ENCODE measurements around the gene TPO.
"Not testable (repeated sequence)": the region's sequence is repeated elsewhere in the genome, so short reads cannot be mapped to it uniquely, and the experiment has no call there.

The TPO gene

GRCh38 chr2:1413156-1413710 is at the start of gene TPO:
Gene TPO (plus strand): TSS chr2:1413463. CDS start chr2:1414409, 946 bp downstream.
- Histone ChIP-seq H3K4me1 (ENCODE audit: insufficient read depth, low read length) (no peaks in the 10 kb centered on the region), H3K36me3 (ENCODE audit: insufficient read depth, low read length) (no peaks in the 10 kb centered on the region), H3K9ac (ENCODE audit: low read depth, low read length) (no peak within 1 kb of the TSS), H3K9me3 (ENCODE audit: control insufficient read depth, insufficient read depth, low read length) (no peaks in the 10 kb centered on the region)

DNA sequence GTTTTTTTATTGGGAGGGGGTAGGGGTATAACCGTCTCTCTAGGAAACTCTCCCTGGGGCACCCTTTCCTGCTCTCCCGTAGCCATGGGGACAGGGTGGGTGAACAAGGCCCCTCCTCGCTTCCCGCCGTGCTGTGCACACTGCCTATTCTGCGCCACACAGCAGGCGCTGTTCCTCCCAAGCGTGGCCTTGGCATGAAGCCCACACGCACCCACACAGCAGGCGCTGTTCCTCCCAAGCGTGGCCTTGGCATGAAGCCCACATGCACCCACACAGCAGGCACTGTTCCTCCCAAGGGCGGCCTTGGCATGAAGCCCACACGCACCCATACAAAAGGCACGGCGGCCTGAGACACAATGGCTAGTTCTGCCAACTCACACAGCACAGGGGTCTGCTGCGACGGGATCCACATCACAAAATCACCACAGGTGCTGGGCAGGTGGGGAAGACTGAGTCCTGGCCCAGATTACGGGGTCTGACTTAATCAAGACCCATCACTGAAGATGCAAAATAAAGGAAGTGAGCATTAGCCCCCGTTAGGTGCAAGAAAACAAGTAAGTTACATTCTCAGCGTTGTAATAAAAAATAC is 46.6 kb upstream of the TPO start:
- H3K9ac ChIP-seq (ENCODE audit: low read depth, low read length), result no peak overlapping the region
- H3K9me3 ChIP-seq (ENCODE audit: control insufficient read depth, insufficient read depth, low read length), result no peaks in the 10 kb centered on the region
- no peaks in the 10 kb centered on the region for H3K36me3 ChIP-seq (ENCODE audit: insufficient read depth, low read length)
- H3K4me1 ChIP-seq (ENCODE audit: insufficient read depth, low read length), result no peaks in the 10 kb centered on the region

DNA sequence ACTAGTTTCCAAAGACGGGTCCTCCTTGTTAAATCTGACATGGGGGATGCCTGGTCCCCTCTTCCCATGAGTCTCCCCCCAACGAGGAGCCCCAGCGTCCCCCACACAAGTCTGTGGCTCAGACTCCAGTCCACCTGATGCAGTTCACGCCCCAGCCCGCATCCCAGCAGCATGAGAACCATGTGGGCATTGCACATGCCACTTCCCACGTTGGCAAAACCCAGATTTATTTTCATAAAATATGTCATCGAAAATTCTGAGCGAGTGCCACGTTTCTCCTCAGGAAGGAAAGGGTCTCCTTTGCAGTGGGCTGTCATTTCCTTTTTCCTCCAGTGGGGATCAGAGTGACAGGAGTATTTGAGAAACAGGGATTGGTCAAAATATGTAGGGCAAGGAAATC is 45.7 kb upstream of the TPO start:
- no peaks in the 10 kb centered on the region for H3K4me1 ChIP-seq (ENCODE audit: insufficient read depth, low read length)
- no peak overlapping the region for H3K9ac ChIP-seq (ENCODE audit: low read depth, low read length)
- no peaks in the 10 kb centered on the region for H3K9me3 ChIP-seq (ENCODE audit: control insufficient read depth, insufficient read depth, low read length)
- no peaks in the 10 kb centered on the region for H3K36me3 ChIP-seq (ENCODE audit: insufficient read depth, low read length)

GRCh38 chr2:1369905-1370304 is 43.4 kb upstream of the TPO start:
- no peaks in the 10 kb centered on the region for H3K36me3 ChIP-seq (ENCODE audit: insufficient read depth, low read length)
- H3K4me1 ChIP-seq (ENCODE audit: insufficient read depth, low read length), result no peaks in the 10 kb centered on the region
- no peaks in the 10 kb centered on the region for H3K9me3 ChIP-seq (ENCODE audit: control insufficient read depth, insufficient read depth, low read length)
- H3K9ac ChIP-seq (ENCODE audit: low read depth, low read length), result no peak overlapping the region

DNA sequence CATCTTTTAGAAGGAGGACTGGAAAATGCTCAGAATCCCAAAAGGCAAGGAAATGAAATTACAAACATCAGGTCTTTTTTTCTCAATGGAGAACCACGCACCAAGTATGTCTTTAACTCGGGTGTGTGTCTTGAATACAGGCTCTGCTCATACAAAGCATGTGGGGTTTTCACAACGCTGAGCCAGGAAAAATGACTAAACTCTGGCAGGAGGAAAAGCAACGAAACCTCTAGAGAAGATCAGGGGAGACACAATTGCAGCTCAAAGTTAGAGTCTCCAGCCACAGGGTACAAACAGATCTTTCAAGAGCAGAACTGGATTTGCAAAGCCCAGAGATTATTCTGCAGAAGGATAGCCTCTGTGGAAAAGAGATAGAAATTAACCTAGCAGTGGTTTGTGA is 42.8 kb upstream of the TPO start:
- Histone ChIP-seq H3K9ac (ENCODE audit: low read depth, low read length) (no peak overlapping the region), H3K9me3 (ENCODE audit: control insufficient read depth, insufficient read depth, low read length) (no peaks in the 10 kb centered on the region), H3K4me1 (ENCODE audit: insufficient read depth, low read length) (no peaks in the 10 kb centered on the region), H3K36me3 (ENCODE audit: insufficient read depth, low read length) (no peaks in the 10 kb centered on the region)

DNA sequence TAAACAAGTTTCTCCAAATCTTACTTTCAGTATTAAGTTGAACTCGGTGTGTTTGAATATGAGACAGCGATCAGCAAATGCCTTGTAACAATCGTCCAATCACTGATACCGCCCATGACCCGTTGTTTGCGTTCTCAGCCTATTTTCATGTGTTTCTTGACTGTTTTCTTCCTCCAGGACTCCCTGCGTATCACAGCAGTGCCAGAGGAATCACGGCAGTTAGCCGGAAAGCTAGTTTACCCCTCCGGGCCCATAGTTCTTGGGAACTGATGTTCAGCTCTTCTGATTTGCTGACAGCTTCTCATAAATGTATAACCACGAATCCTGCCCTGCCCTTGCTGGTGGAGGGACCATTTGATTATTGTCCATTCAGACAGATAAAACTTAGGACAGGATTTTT is 42.2 kb upstream of the TPO start:
- no peak overlapping the region for H3K9ac ChIP-seq (ENCODE audit: low read depth, low read length)
- H3K36me3 ChIP-seq (ENCODE audit: insufficient read depth, low read length), result no peaks in the 10 kb centered on the region
- no peaks in the 10 kb centered on the region for H3K9me3 ChIP-seq (ENCODE audit: control insufficient read depth, insufficient read depth, low read length)
- H3K4me1 ChIP-seq (ENCODE audit: insufficient read depth, low read length), result no peaks in the 10 kb centered on the region

DNA sequence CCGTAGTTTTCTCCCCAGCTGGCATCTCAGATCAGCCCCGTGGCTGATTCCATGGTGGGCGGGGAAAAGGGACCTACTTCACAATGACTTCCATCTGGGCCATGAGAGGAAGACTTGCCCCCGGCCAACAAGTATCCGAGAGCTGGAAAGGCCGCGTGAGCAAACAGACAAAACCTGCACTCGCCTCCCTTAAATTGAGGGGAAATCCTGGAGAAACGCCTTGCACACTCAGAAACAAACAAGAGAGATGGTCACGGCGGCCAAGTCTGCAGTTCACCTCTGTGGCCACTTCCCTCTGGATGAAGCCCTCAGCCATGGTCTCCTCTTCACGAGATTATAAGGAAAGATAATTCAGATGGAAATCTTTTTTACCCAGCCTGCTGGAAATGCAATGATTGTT is 39.4 kb upstream of the TPO start:
- Histone ChIP-seq H3K36me3 (ENCODE audit: insufficient read depth, low read length) (no peaks in the 10 kb centered on the region), H3K9me3 (ENCODE audit: control insufficient read depth, insufficient read depth, low read length) (no peaks in the 10 kb centered on the region), H3K4me1 (ENCODE audit: insufficient read depth, low read length) (no peaks in the 10 kb centered on the region), H3K9ac (ENCODE audit: low read depth, low read length) (no peak overlapping the region)

- H3K4me1 ChIP-seq (ENCODE audit: insufficient read depth, low read length), result no peaks in the 10 kb centered on the region
- H3K9me3 ChIP-seq (ENCODE audit: control insufficient read depth, insufficient read depth, low read length), result no peaks in the 10 kb centered on the region
- no peak overlapping the region for H3K9ac ChIP-seq (ENCODE audit: low read depth, low read length)
- H3K36me3 ChIP-seq (ENCODE audit: insufficient read depth, low read length), result no peaks in the 10 kb centered on the region
Measured at GRCh38 chr2:1374287-1374686, 39.0 kb upstream of the TPO start.

- Histone ChIP-seq H3K9me3 (ENCODE audit: control insufficient read depth, insufficient read depth, low read length) (no peaks in the 10 kb centered on the region), H3K9ac (ENCODE audit: low read depth, low read length) (no peak overlapping the region), H3K36me3 (ENCODE audit: insufficient read depth, low read length) (no peaks in the 10 kb centered on the region), H3K4me1 (ENCODE audit: insufficient read depth, low read length) (no peaks in the 10 kb centered on the region)
Measured at GRCh38 chr2:1375794-1376193, 37.5 kb upstream of the TPO start.

- Histone ChIP-seq H3K4me1 (ENCODE audit: insufficient read depth, low read length) (peaks cover 9% of the 10 kb centered on the region; the same call in 1 of the 2 replicates), H3K36me3 (ENCODE audit: insufficient read depth, low read length) (no peaks in the 10 kb centered on the region), H3K9me3 (ENCODE audit: control insufficient read depth, insufficient read depth, low read length) (no peaks in the 10 kb centered on the region), H3K9ac (ENCODE audit: low read depth, low read length) (no peak overlapping the region)
Measured at GRCh38 chr2:1377473-1377872, 35.8 kb upstream of the TPO start.

- Histone ChIP-seq H3K36me3 (ENCODE audit: insufficient read depth, low read length) (no peaks in the 10 kb centered on the region), H3K9me3 (ENCODE audit: control insufficient read depth, insufficient read depth, low read length) (no peaks in the 10 kb centered on the region), H3K4me1 (ENCODE audit: insufficient read depth, low read length) (peaks cover 9% of the 10 kb centered on the region; the same call in 1 of the 2 replicates), H3K9ac (ENCODE audit: low read depth, low read length) (no peak overlapping the region)
Measured at GRCh38 chr2:1378456-1379150, 34.7 kb upstream of the TPO start.

- H3K4me1 ChIP-seq (ENCODE audit: insufficient read depth, low read length), result peaks cover 9% of the 10 kb centered on the region; the same call in 1 of the 2 replicates
- H3K9me3 ChIP-seq (ENCODE audit: control insufficient read depth, insufficient read depth, low read length), result no peaks in the 10 kb centered on the region
- no peaks in the 10 kb centered on the region for H3K36me3 ChIP-seq (ENCODE audit: insufficient read depth, low read length)
- no peak overlapping the region for H3K9ac ChIP-seq (ENCODE audit: low read depth, low read length)
Measured at GRCh38 chr2:1381644-1382043, 31.6 kb upstream of the TPO start.

- not testable (repeated sequence) for H3K36me3 ChIP-seq (ENCODE audit: insufficient read depth, low read length)
- H3K9ac ChIP-seq (ENCODE audit: low read depth, low read length), result peak overlapping the region; percentile 47; the same call in 1 of the 2 replicates
Measured at GRCh38 chr2:1387954-1388725, 25.1 kb upstream of the TPO start.

GRCh38 chr2:1390118-1390517 is 23.1 kb upstream of the TPO start:
- not testable (repeated sequence) for H3K4me1 ChIP-seq (ENCODE audit: insufficient read depth, low read length); H3K9me3 ChIP-seq (ENCODE audit: control insufficient read depth, insufficient read depth, low read length); H3K36me3 ChIP-seq (ENCODE audit: insufficient read depth, low read length); H3K9ac ChIP-seq (ENCODE audit: low read depth, low read length)

More at GRCh38 chr2:1387954-1388725, 25.1 kb upstream of the TPO start:
- not testable (repeated sequence) for H3K9me3 ChIP-seq (ENCODE audit: control insufficient read depth, insufficient read depth, low read length); H3K4me1 ChIP-seq (ENCODE audit: insufficient read depth, low read length)
